C4-2B (cell line): ENCODE measurements around the gene SCAPER.

Experiments used
- CTCF ChIP-seq: fragments of 450-650 bp; conservative IDR thresholded peaks from 2 replicates; pipeline ENCODE4 v1.5.1; 2017; ENCODE audit warnings: mild to moderate bottlenecking
- ZFX ChIP-seq: fragments of 450-650 bp; IDR thresholded peaks from 2 replicates; pipeline ENCODE4 v1.6.1; 2017

GRCh38 chr15:76584868-76585575, 320.1 kb downstream of the SCAPER start:
- no peak for TF ChIP-seq CTCF
- TF ChIP-seq ZFX: no peak
